Non-pigmented ciliary epithelial cell (primary cell): ENCODE data around the gene GPR171.
"Not testable (repeated sequence)": the region's sequence is repeated elsewhere in the genome, so short reads cannot be mapped to it uniquely, and the experiment has no call there.

Experiments used
- DNase-seq: peaks from one replicate; pipeline ENCODE4 v3.0.0-alpha.2; 2010; ENCODE audit warnings: low read depth

GPR171 gene

GRCh38 chr3:151174351-151174750 is 28.7 kb downstream of the GPR171 start:
- DNase-seq: no peak

GRCh38 chr3:151171145-151171757 is 31.8 kb downstream of the GPR171 start:
- no peak for DNase-seq

GRCh38 chr3:151169948-151170679 is 32.9 kb downstream of the GPR171 start:
- not testable (repeated sequence) for DNase-seq

GRCh38 chr3:151169262-151169947 is 33.6 kb downstream of the GPR171 start:
- DNase-seq: no peak

GRCh38 chr3:151168269-151169094 is 34.5 kb downstream of the GPR171 start:
- DNase-seq: no peak

- DNase-seq: no peak
These were observed 36.9 kb downstream of the GPR171 start for GRCh38 chr3:151166161-151166560.

- DNase-seq: no peak
These were observed 37.8 kb downstream of the GPR171 start for GRCh38 chr3:151165226-151165625.

- no peak for DNase-seq
These were observed 43.2 kb downstream of the GPR171 start for GRCh38 chr3:151159806-151160205.

GRCh38 chr3:151156618-151157216 is 46.3 kb downstream of the GPR171 start:
- no peak for DNase-seq

- no peak for DNase-seq
These were observed 47.4 kb downstream of the GPR171 start for GRCh38 chr3:151155409-151156128.

- DNase-seq: no peak
These were observed 48.5 kb downstream of the GPR171 start for GRCh38 chr3:151154566-151154965.

- DNase-seq: no peak
These were observed 50.4 kb downstream of the GPR171 start for GRCh38 chr3:151152455-151153079.
